ENCODE results near the gene CLEC6A. TPM values are rescaled to one million over a fixed set of nuclear protein-coding genes. Genes with fewer than 3 reads are reported as not detected.

CLEC6A gene
- total RNA-seq, 1 experiment from 2014 or later, result 0.17 TPM

DNA sequence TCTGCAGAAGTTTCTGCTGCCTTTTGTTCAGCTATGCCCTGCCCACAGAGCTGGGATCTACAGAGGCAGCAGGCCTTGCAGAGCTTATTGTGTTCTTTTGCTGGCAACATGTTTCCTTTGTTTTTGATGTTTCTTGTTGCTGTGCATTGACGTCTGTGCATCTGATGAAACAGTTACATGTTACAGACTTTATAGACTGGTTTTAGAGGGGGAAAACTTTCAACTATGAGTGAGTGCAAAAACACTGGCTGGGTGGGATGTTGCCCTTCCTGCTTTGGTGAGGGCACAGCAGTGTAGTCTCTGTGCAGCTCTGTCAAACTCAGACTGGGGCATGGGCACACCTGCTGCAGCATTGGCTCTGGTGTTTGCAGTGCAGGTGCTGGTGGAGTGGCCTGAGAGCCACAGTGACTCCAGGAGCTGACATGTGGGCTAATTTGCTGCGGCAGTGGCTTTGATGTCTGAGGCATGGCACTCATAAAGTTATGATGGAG is 26.9 kb downstream of the CLEC6A start:
- H2AFZ ChIP-seq (ENCODE audit: low read length), result no peak overlapping the region
- H3K4me2 ChIP-seq (ENCODE audit: insufficient read depth, insufficient read length, low read length), result no peak overlapping the region
- no peak overlapping the region for H3K27ac ChIP-seq (ENCODE audit: insufficient read length, low read depth, low read length)
- no peaks in the 10 kb centered on the region for H3K27me3 ChIP-seq (ENCODE audit: insufficient read depth, low read length)
- H2BK15ac ChIP-seq (ENCODE audit: low read depth, low read length), result no peak overlapping the region
- no peaks in the 10 kb centered on the region for H3K23me2 ChIP-seq (ENCODE audit: insufficient read length, low read depth, low read length, poor library complexity, severe bottlenecking)
- no peak overlapping the region for H2BK20ac ChIP-seq (ENCODE audit: low read depth, low read length, poor library complexity, severe bottlenecking)
- H3K56ac ChIP-seq (ENCODE audit: insufficient read length, low read depth, low read length), result no peak overlapping the region
- no peak overlapping the region for H3T11ph ChIP-seq (ENCODE audit: low read length)
- H3K79me2 ChIP-seq (ENCODE audit: insufficient read depth, low read length), result no peaks in the 10 kb centered on the region
- H4K5ac ChIP-seq (ENCODE audit: insufficient read length, low read depth, low read length), result no peak overlapping the region
- H2AK5ac ChIP-seq (ENCODE audit: insufficient read length, low read length), result no peak overlapping the region
- H3K18ac ChIP-seq (ENCODE audit: insufficient read length, low read depth, low read length), result no peak overlapping the region
- no peak overlapping the region for H4K91ac ChIP-seq (ENCODE audit: insufficient read length, low read depth, low read length)
- TF ChIP-seq, protein P1, sequence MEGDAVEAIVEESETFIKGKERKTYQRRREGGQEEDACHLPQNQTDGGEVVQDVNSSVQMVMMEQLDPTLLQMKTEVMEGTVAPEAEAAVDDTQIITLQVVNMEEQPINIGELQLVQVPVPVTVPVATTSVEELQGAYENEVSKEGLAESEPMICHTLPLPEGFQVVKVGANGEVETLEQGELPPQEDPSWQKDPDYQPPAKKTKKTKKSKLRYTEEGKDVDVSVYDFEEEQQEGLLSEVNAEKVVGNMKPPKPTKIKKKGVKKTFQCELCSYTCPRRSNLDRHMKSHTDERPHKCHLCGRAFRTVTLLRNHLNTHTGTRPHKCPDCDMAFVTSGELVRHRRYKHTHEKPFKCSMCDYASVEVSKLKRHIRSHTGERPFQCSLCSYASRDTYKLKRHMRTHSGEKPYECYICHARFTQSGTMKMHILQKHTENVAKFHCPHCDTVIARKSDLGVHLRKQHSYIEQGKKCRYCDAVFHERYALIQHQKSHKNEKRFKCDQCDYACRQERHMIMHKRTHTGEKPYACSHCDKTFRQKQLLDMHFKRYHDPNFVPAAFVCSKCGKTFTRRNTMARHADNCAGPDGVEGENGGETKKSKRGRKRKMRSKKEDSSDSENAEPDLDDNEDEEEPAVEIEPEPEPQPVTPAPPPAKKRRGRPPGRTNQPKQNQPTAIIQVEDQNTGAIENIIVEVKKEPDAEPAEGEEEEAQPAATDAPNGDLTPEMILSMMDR (conservative IDR thresholded peaks at IDR 0.05), result no peak
- Mint-ChIP-seq H3K9me3 (peaks cover 2 to 6% of the 10 kb centered on the region in 2 experiments; a peak in 4 of 5 replicates), H3K27ac (peak overlapping the region in 1 of 3 experiments; percentile 20; a peak in 1 of 7 replicates), H3K4me1 (peaks cover 14 to 19% of the 10 kb centered on the region in 2 experiments), H3K4me3 (no peak overlapping the region), H3K27me3 (ENCODE audit: low read depth) (peaks cover 3% of the 10 kb centered on the region), H3K36me3 (ENCODE audit: insufficient read depth in 1 of 3, low read depth in 3 of 3) (peaks cover 3 to 8% (median 4%) of the 10 kb centered on the region in 3 experiments; a peak in 3 of 7 replicates)
- H3K79me1 ChIP-seq (ENCODE audit: insufficient read depth, low read depth, low read length, poor library complexity, severe bottlenecking), result no peaks in the 10 kb centered on the region
- H3K14ac ChIP-seq (ENCODE audit: insufficient read depth, low read length), result no peak overlapping the region
- H4K20me1 ChIP-seq (ENCODE audit: control insufficient read depth, insufficient read depth, insufficient read length), result no peaks in the 10 kb centered on the region
- no peak overlapping the region for H2BK120ac ChIP-seq (ENCODE audit: low read depth, low read length, poor library complexity, severe bottlenecking)
- DNase-seq, result no peak
- H2BK12ac ChIP-seq (ENCODE audit: insufficient read length, low read depth, low read length), result no peak overlapping the region
- no peaks in the 10 kb centered on the region for H3K9me3 ChIP-seq (ENCODE audit: control insufficient read depth, low read depth, low read length)
- peaks cover 4% of the 10 kb centered on the region; the same call in 1 of the 2 replicates for H3K4me1 ChIP-seq (ENCODE audit: insufficient read depth, low read length)
- no peak overlapping the region for H3K9ac ChIP-seq (ENCODE audit: extremely low read depth, insufficient read length, low read length)
- WGBS (ENCODE audit: extremely low coverage, insufficient read length, low lambda C conversion rate), result no CpG with 5 or more reads among the region's 2 CpGs
- no peak overlapping the region for H3K23ac ChIP-seq (ENCODE audit: insufficient read length, low read depth, low read length)
- H4K8ac ChIP-seq (replicated peaks; ENCODE audit: insufficient read length, low read depth, low read length), result no peak overlapping the region
- no peak overlapping the region for H3K4ac ChIP-seq (ENCODE audit: low read depth, low read length)
- no peak overlapping the region for H2BK5ac ChIP-seq (ENCODE audit: insufficient read length, low read length)

Measured in H9 (cell line).